Measurements from ENCODE around the gene SLC3A2. TPM values are rescaled to one million over a fixed set of nuclear protein-coding genes. Genes with fewer than 3 reads are reported as not detected.
A peak's percentile ranks its signal among the peaks of the same experiment; 100 is the strongest.

The SLC3A2 gene
- total and polyA plus RNA-seq, 2 donors (not counting 3 experiments of a cell fraction or from before 2014, with no cell fraction given) = 208 to 337 TPM

DNA sequence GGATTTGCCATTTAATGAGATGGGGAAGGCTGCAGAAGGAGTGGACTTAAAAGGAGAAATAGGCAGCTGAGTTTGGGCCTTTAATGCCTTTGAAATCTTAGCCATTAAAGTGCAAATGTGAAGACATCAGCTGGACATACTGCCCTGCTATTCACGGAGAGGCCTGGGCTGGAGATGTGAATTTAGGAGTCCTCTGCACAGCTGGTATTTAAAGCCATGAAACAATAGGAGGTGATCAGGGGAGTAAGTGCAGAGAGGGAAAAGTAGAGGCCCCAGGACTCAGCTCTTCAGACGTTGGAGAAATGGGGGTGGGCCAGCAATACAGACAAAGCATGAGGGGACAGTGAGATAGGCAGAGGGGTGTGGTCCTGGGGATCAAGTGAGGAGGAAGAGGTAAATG lies 16.6 kb downstream of the SLC3A2 start:
- no peaks in the 10 kb centered on the region for H3K79me2 ChIP-seq (ENCODE audit: control insufficient read depth, insufficient read depth, low read length)
- intact Hi-C loops (cut with micrococcal nuclease) = no loop called here

More for the DNA sequence above, 16.6 kb downstream of the SLC3A2 start:
- ChIA-PET POLR2A (no interaction called here), CTCF (interaction anchor here (1.0 to 2.8 kb wide), 2 partner anchors 9 to 16 kb away, joined by 3 to 11 read pairs; no protein-coding TSS in a partner anchor)
- TF ChIP-seq, protein P1, sequence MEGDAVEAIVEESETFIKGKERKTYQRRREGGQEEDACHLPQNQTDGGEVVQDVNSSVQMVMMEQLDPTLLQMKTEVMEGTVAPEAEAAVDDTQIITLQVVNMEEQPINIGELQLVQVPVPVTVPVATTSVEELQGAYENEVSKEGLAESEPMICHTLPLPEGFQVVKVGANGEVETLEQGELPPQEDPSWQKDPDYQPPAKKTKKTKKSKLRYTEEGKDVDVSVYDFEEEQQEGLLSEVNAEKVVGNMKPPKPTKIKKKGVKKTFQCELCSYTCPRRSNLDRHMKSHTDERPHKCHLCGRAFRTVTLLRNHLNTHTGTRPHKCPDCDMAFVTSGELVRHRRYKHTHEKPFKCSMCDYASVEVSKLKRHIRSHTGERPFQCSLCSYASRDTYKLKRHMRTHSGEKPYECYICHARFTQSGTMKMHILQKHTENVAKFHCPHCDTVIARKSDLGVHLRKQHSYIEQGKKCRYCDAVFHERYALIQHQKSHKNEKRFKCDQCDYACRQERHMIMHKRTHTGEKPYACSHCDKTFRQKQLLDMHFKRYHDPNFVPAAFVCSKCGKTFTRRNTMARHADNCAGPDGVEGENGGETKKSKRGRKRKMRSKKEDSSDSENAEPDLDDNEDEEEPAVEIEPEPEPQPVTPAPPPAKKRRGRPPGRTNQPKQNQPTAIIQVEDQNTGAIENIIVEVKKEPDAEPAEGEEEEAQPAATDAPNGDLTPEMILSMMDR (IDR thresholded peaks at IDR 0.05; ENCODE audit: extremely low read depth in 1 of 2, insufficient read depth in 1 of 2, low read depth in 1 of 2, low read length in 2 of 2) = no peak
- TF ChIP-seq POLR2AphosphoS5 (IDR thresholded peaks at IDR 0.05; ENCODE audit: insufficient read depth, low read depth, low read length) (no peak), MYC (IDR thresholded peaks at IDR 0.05; ENCODE audit: low read depth, low read length) (no peak), EZH2 (IDR thresholded peaks at IDR 0.05; ENCODE audit: borderline replicate concordance, low read depth, low read length, severe bottlenecking) (no peak), GATA2 (IDR thresholded peaks at IDR 0.05; ENCODE audit: insufficient read depth, insufficient read length, low read depth, low read length) (no peak), FOS (IDR thresholded peaks at IDR 0.05; ENCODE audit: borderline replicate concordance, insufficient read depth, low read length) (no peak), JUN (IDR thresholded peaks at IDR 0.05; ENCODE audit: borderline replicate concordance, insufficient read depth, insufficient read length, low read depth) (no peak), POLR2A (IDR thresholded peaks at IDR 0.05; ENCODE audit: low read depth, low read length) (no peak)
- TF ChIP-seq, protein P2, sequence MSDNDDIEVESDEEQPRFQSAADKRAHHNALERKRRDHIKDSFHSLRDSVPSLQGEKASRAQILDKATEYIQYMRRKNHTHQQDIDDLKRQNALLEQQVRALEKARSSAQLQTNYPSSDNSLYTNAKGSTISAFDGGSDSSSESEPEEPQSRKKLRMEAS (IDR thresholded peaks at IDR 0.05; ENCODE audit: insufficient read depth, insufficient read length) = no peak
- H3K9me1 ChIP-seq (replicated peaks; ENCODE audit: control insufficient read depth, extremely low read depth, insufficient read depth, low read length) = no peaks in the 10 kb centered on the region
- no peak overlapping the region for H2AFZ ChIP-seq (ENCODE audit: low read depth, low read length)
- no TSS peak for BruUV-seq (replicated peaks)
- H4K20me1 ChIP-seq (replicated peaks; ENCODE audit: control insufficient read depth, extremely low read depth, insufficient read depth, low read length) = no peaks in the 10 kb centered on the region
- no peak overlapping the region for H3K4me2 ChIP-seq (ENCODE audit: insufficient read depth, low read length)
- DNase-seq (ENCODE audit: low read depth, low spot score) (no peak), FAIRE-seq (peak; percentile 28)
- dilution Hi-C loops (cut with MboI; ENCODE audit: extremely low pct_ligation_motif_present, low sequenced_read_pairs) = no loop called here
- peaks cover 5% of the 10 kb centered on the region for H3K4me1 ChIP-seq (ENCODE audit: control insufficient read depth, extremely low read depth, insufficient read depth, low read length)
- no peak overlapping the region for H3K4me3 ChIP-seq (replicated peaks in 1 of 3; ENCODE audit: insufficient read depth in 1 of 3, low read depth in 1 of 3, low read length in 3 of 3)
- H3K9me3 ChIP-seq (replicated peaks; ENCODE audit: control insufficient read depth, insufficient read depth, low read length) = no peaks in the 10 kb centered on the region
- H3K27ac ChIP-seq (ENCODE audit: insufficient read depth, low read depth, low read length) = no peak overlapping the region
- H3K27me3 ChIP-seq (ENCODE audit: control insufficient read depth in 2 of 2, insufficient read depth in 2 of 2, low read length in 2 of 2) = no peaks in the 10 kb centered on the region
- H3K9ac ChIP-seq (replicated peaks; ENCODE audit: extremely low read depth, insufficient read depth, low read length) = no peak overlapping the region
- no peaks in the 10 kb centered on the region for H3K36me3 ChIP-seq (ENCODE audit: control insufficient read depth in 2 of 2, extremely low read depth in 1 of 2, insufficient read depth in 2 of 2, low read length in 2 of 2)

All from endothelial cell of umbilical vein (primary cell).